Measurements from ENCODE around the gene CTTN.

CTTN gene

GRCh38 chr11:70458736-70459135, 60.4 kb downstream of the CTTN start:
- Mint-ChIP-seq H3K4me3 (no peak overlapping the region), H3K36me3 (ENCODE audit: low read depth) (no peaks in the 10 kb centered on the region), H3K27ac (no peak overlapping the region), H3K9me3 (peaks cover 3% of the 10 kb centered on the region), H3K27me3 (ENCODE audit: low read depth) (peaks cover 9% of the 10 kb centered on the region), H3K4me1 (no peaks in the 10 kb centered on the region)
- no peak for TF ChIP-seq CTCF (IDR thresholded peaks at IDR 0.05; ENCODE audit: unreplicated experiment in 3 of 3)

- H3K4me3 Mint-ChIP-seq = no peak overlapping the region
- H3K27me3 Mint-ChIP-seq (ENCODE audit: low read depth) = peaks cover 5% of the 10 kb centered on the region
- no peak for TF ChIP-seq CTCF (IDR thresholded peaks at IDR 0.05; ENCODE audit: unreplicated experiment in 3 of 3)
- no peaks in the 10 kb centered on the region for H3K9me3 Mint-ChIP-seq
- H3K27ac Mint-ChIP-seq = no peak overlapping the region
- H3K4me1 Mint-ChIP-seq = no peaks in the 10 kb centered on the region
- H3K36me3 Mint-ChIP-seq (ENCODE audit: low read depth) = no peaks in the 10 kb centered on the region
Observed at GRCh38 chr11:70460111-70460510, 61.8 kb downstream of the CTTN start.

GRCh38 chr11:70460964-70461363, 62.6 kb downstream of the CTTN start:
- H3K27me3 Mint-ChIP-seq (ENCODE audit: low read depth) = peaks cover 5% of the 10 kb centered on the region
- H3K4me1 Mint-ChIP-seq = no peaks in the 10 kb centered on the region
- no peaks in the 10 kb centered on the region for H3K9me3 Mint-ChIP-seq
- TF ChIP-seq CTCF (IDR thresholded peaks at IDR 0.05; ENCODE audit: unreplicated experiment in 3 of 3) = no peak
- no peak overlapping the region for H3K27ac Mint-ChIP-seq
- no peaks in the 10 kb centered on the region for H3K36me3 Mint-ChIP-seq (ENCODE audit: low read depth)
- no peak overlapping the region for H3K4me3 Mint-ChIP-seq

GRCh38 chr11:70462818-70463477, 64.6 kb downstream of the CTTN start:
- no peak for TF ChIP-seq CTCF (IDR thresholded peaks at IDR 0.05; ENCODE audit: unreplicated experiment in 3 of 3)
- peaks cover 5% of the 10 kb centered on the region for H3K27me3 Mint-ChIP-seq (ENCODE audit: low read depth)
- H3K36me3 Mint-ChIP-seq (ENCODE audit: low read depth) = no peaks in the 10 kb centered on the region
- H3K27ac Mint-ChIP-seq = no peak overlapping the region
- H3K4me3 Mint-ChIP-seq = no peak overlapping the region
- H3K4me1 Mint-ChIP-seq = peaks cover 7% of the 10 kb centered on the region
- H3K9me3 Mint-ChIP-seq = no peaks in the 10 kb centered on the region

GRCh38 chr11:70463478-70464255, 65.3 kb downstream of the CTTN start:
- no peak overlapping the region for H3K4me3 Mint-ChIP-seq
- peaks cover 5% of the 10 kb centered on the region for H3K27me3 Mint-ChIP-seq (ENCODE audit: low read depth)
- no peaks in the 10 kb centered on the region for H3K36me3 Mint-ChIP-seq (ENCODE audit: low read depth)
- peaks cover 14% of the 10 kb centered on the region for H3K4me1 Mint-ChIP-seq
- H3K9me3 Mint-ChIP-seq = no peaks in the 10 kb centered on the region
- H3K27ac Mint-ChIP-seq = no peak overlapping the region
- no peak for TF ChIP-seq CTCF (IDR thresholded peaks at IDR 0.05; ENCODE audit: unreplicated experiment in 3 of 3)

Data from nephron (organoid).